ENCODE measurements around the gene BMP6.

GRCh38 chr6:7765575-7766325 is 39.9 kb downstream of the BMP6 start:
- TF ChIP-seq MYC (IDR thresholded peaks at IDR 0.05; ENCODE audit: low read depth, low read length), result no peak
- TF ChIP-seq CTCF (IDR thresholded peaks at IDR 0.05; ENCODE audit: extremely low read depth in 1 of 2, insufficient read depth in 1 of 2, low read depth in 1 of 2, low read length in 2 of 2), result no peak
- no peak for TF ChIP-seq POLR2AphosphoS5 (IDR thresholded peaks at IDR 0.05; ENCODE audit: insufficient read depth, low read depth, low read length)
- no peak for TF ChIP-seq GATA2 (IDR thresholded peaks at IDR 0.05; ENCODE audit: insufficient read depth, insufficient read length, low read depth, low read length)
- TF ChIP-seq EZH2 (IDR thresholded peaks at IDR 0.05; ENCODE audit: borderline replicate concordance, low read depth, low read length, severe bottlenecking), result no peak
- TF ChIP-seq POLR2A (IDR thresholded peaks at IDR 0.05; ENCODE audit: low read depth, low read length), result no peak
- TF ChIP-seq MAX (IDR thresholded peaks at IDR 0.05; ENCODE audit: insufficient read depth, insufficient read length), result no peak

Measured in endothelial cell of umbilical vein (primary cell).